Mucosa of descending colon (tissue), 3 donors: ENCODE results near the gene YARS2. TPM values are rescaled to one million over a fixed set of nuclear protein-coding genes. Genes with fewer than 3 reads are reported as not detected.

Experiments
- ATAC-seq: fragments of 200-7000 bp; cut with Tn5 transposase; one replicate; pipeline ENCODE4 v1.9.1; 2020; ENCODE audit warnings: mild to moderate bottlenecking, moderate library complexity
- DNase-seq, 3 donors: peaks; one replicate each; pipeline ENCODE4 v3.0.0-alpha.2; 2020
- H3K36me3 ChIP-seq: fragments of 200-600 bp; one replicate; pipeline ENCODE4 v1.8.0; 2021; ENCODE audit warnings: low read depth, mild to moderate bottlenecking
- H3K4me1 ChIP-seq: fragments of 200-600 bp; one replicate; pipeline ENCODE4 v1.8.0; 2021; ENCODE audit warnings: low read depth, mild to moderate bottlenecking
- H3K4me3 ChIP-seq: fragments of 200-600 bp; one replicate; pipeline ENCODE4 v1.8.0; 2021; ENCODE audit warnings: mild to moderate bottlenecking
- H3K9me3 ChIP-seq: fragments of 200-600 bp; one replicate; pipeline ENCODE4 v1.8.0; 2021; ENCODE audit warnings: mild to moderate bottlenecking
- CTCF ChIP-seq: fragments of 200-600 bp; IDR thresholded peaks from one replicate; pipeline ENCODE4 v1.8.0; 2022; ENCODE audit warnings: antibody characterized with exemption, mild to moderate bottlenecking
- intact Hi-C, 2 donors: fragments of 100-400 bp; cut with DNase I in 1 of 2; cut with micrococcal nuclease in 1 of 2; formaldehyde crosslinking; loops; one replicate each; pipeline versions ENCODE4 v1.11.0 to v1.11.1; 2022; cut with DNase I, micrococcal nuclease
- total RNA-seq, 3 donors: library from RNA; stranded (reverse); fragmentation: NEBNext Ultra II Directional in 2 of 3; extraction: Animal tissue kit (Norgen Biotek cat#: 25700) in 2 of 3; gene quantifications; one replicate each; pipeline versions ENCODE4 v1.2.1 to v1.2.4, GENCODE V29; 2021 to 2023
- donor health status: DM: no; HTN: no; CAD: no; lungs with moderate emphysema.
- donor health status: DM: no; HTN: no; CAD: no.
- donor health status: DM: no; HTN: yes; CAD: no.

YARS2 gene
- total RNA-seq, 3 donors from 2014 or later = 11.7 to 13.4 (median 12.0) TPM

GRCh38 chr12:32789446-32789845, 33.7 kb upstream of the YARS2 start:
- intact Hi-C loops = no loop called here
- DNase-seq (no peak), ATAC-seq (no peak)
- Histone ChIP-seq H3K9me3 (no peaks in the 10 kb centered on the region), H3K4me3 (no peak overlapping the region), H3K36me3 (no peaks in the 10 kb centered on the region), H3K4me1 (no peaks in the 10 kb centered on the region)
- no peak for TF ChIP-seq CTCF

GRCh38 chr12:32788405-32788804, 32.7 kb upstream of the YARS2 start:
- Histone ChIP-seq H3K9me3 (no peaks in the 10 kb centered on the region), H3K4me1 (no peaks in the 10 kb centered on the region), H3K36me3 (no peaks in the 10 kb centered on the region), H3K4me3 (no peak overlapping the region)
- intact Hi-C loops = no loop called here
- no peak for TF ChIP-seq CTCF
- ATAC-seq = no peak
- no peak for DNase-seq

- no peak for TF ChIP-seq CTCF
- H3K36me3 ChIP-seq = no peaks in the 10 kb centered on the region
- H3K9me3 ChIP-seq = no peaks in the 10 kb centered on the region
- H3K4me1 ChIP-seq = no peaks in the 10 kb centered on the region
- no peak overlapping the region for H3K4me3 ChIP-seq
- DNase-seq (no peak), ATAC-seq (no peak)
- intact Hi-C loops = no loop called here
Observed at GRCh38 chr12:32785557-32785956, 29.9 kb upstream of the YARS2 start.

GRCh38 chr12:32783029-32783428, 27.3 kb upstream of the YARS2 start:
- intact Hi-C loops = no loop called here
- DNase-seq = no peak
- Histone ChIP-seq H3K4me3 (no peak overlapping the region), H3K9me3 (no peaks in the 10 kb centered on the region), H3K4me1 (no peaks in the 10 kb centered on the region), H3K36me3 (no peaks in the 10 kb centered on the region)
- TF ChIP-seq CTCF = no peak
- ATAC-seq = no peak

GRCh38 chr12:32780071-32780470, 24.4 kb upstream of the YARS2 start:
- Histone ChIP-seq H3K4me1 (peaks cover 15% of the 10 kb centered on the region), H3K4me3 (no peak overlapping the region), H3K36me3 (no peaks in the 10 kb centered on the region), H3K9me3 (no peaks in the 10 kb centered on the region)
- no peak for DNase-seq
- intact Hi-C loops = no loop called here
- no peak for ATAC-seq
- TF ChIP-seq CTCF = no peak

GRCh38 chr12:32777691-32778175, 22.0 kb upstream of the YARS2 start:
- TF ChIP-seq CTCF = no peak
- ATAC-seq = no peak
- Histone ChIP-seq H3K4me3 (no peak overlapping the region), H3K36me3 (no peaks in the 10 kb centered on the region), H3K9me3 (no peaks in the 10 kb centered on the region), H3K4me1 (peaks cover 23% of the 10 kb centered on the region)
- no peak for DNase-seq
- intact Hi-C loops = no loop called here
